H1 (cell line): ENCODE data around the gene NOTCH2. TPM values are rescaled to one million over a fixed set of nuclear protein-coding genes. Genes with fewer than 3 reads are reported as not detected.

ENCODE experiments used
- CTCF ChIA-PET: fragments of 300-600 bp; sonication (Branson Sonifier 250); formaldehyde crosslinking; loops from one replicate; lab custom pipeline; 2021; ENCODE audit not compliant: partially characterized antibody; lab: Charles Lee
- POLR2A ChIA-PET: fragments of 300-600 bp; sonication (Branson Sonifier 250); formaldehyde crosslinking; loops from one replicate; lab custom pipeline; 2021; ENCODE audit warnings: inconsistent platforms; ENCODE audit not compliant: partially characterized antibody; lab: Charles Lee
- DNase-seq, 2 experiments: peaks; one replicate each; pipeline versions ENCODE4 v3.0.0 to v3.0.0-alpha.2; 2010 to 2022; ENCODE audit warnings: low spot score in 2 of 2, low read depth in 1 of 2, mixed read lengths in 1 of 2
- FAIRE-seq: peaks from 2 replicates; lab custom pipeline; 2011; peaks lifted over from hg19 to GRCh38; lab: Jason Lieb, UNC
- H2AFZ ChIP-seq: 2 replicates; pipeline ENCODE4 v1.8.1; 2012; ENCODE audit warnings: low read length, inconsistent platforms
- H2AK5ac ChIP-seq: 2 replicates; pipeline ENCODE4 v1.6.1; 2013; ENCODE audit warnings: low read depth, low read length
- H2BK120ac ChIP-seq: replicated peaks from 2 replicates; pipeline ENCODE3; 2013; ENCODE audit warnings: low read depth, low read length, inconsistent platforms
- H2BK12ac ChIP-seq: 2 replicates; pipeline ENCODE4 v1.6.1; 2013; ENCODE audit warnings: low read depth, low read length
- H2BK15ac ChIP-seq: 2 replicates; pipeline ENCODE4 v1.6.1; 2013; ENCODE audit warnings: low read length
- H2BK20ac ChIP-seq: 2 replicates; pipeline ENCODE4 v1.6.1; 2013; ENCODE audit warnings: low read length
- H2BK5ac ChIP-seq: 2 replicates; pipeline ENCODE4 v1.6.1; 2013; ENCODE audit warnings: low read depth, low read length
- H3K14ac ChIP-seq: 2 replicates; pipeline ENCODE4 v1.6.1; 2013; ENCODE audit warnings: inconsistent platforms; ENCODE audit not compliant: insufficient read length
- H3K18ac ChIP-seq: 2 replicates; pipeline ENCODE4 v1.6.1; 2013; ENCODE audit warnings: low read length; ENCODE audit errors: extremely low read depth
- H3K23ac ChIP-seq: 2 replicates; pipeline ENCODE4 v1.6.1; 2013; ENCODE audit warnings: inconsistent platforms; ENCODE audit not compliant: insufficient read length
- H3K23me2 ChIP-seq: 2 replicates; pipeline ENCODE4 v1.6.1; 2013; ENCODE audit warnings: low read depth, low read length
- H3K27ac ChIP-seq: 2 replicates; pipeline ENCODE4 v1.6.1; 2011; ENCODE audit warnings: low read depth, low read length, inconsistent platforms
- H3K27me3 ChIP-seq, 4 experiments: replicated peaks in 1 of 4; 1 replicate in 1 of 4; 2 replicates in 3 of 4; pipeline versions ENCODE4 v1.6.1 to v1.8.1; 2011 to 2013; ENCODE audit warnings: low read length in 3 of 4, mild to moderate bottlenecking in 3 of 4, inconsistent platforms in 2 of 4, mixed read lengths in 2 of 4, moderate library complexity in 1 of 4; ENCODE audit not compliant: control insufficient read depth in 3 of 4, insufficient read depth in 3 of 4; ENCODE audit errors: extremely low read depth in 1 of 4
- H3K36me3 ChIP-seq, 4 experiments: 2 replicates each; pipeline versions ENCODE4 v1.6.1 to v1.8.1; 2011 to 2013; ENCODE audit warnings: mild to moderate bottlenecking in 4 of 4, low read length in 3 of 4, moderate library complexity in 2 of 4, control low read depth in 1 of 4, inconsistent platforms in 1 of 4; ENCODE audit not compliant: insufficient read depth in 4 of 4, control insufficient read depth in 2 of 4
- H3K4ac ChIP-seq: replicated peaks from 2 replicates; pipeline ENCODE3; 2013; ENCODE audit warnings: low read length, low read depth, mixed read lengths, inconsistent platforms; ENCODE audit not compliant: insufficient read length
- H3K4me1 ChIP-seq, 4 experiments: replicated peaks in 1 of 4; 1 replicate in 1 of 4; 2 replicates in 3 of 4; pipeline versions ENCODE4 v1.6.1 to v1.8.1; 2011 to 2013; ENCODE audit warnings: low read length in 3 of 4, inconsistent platforms in 2 of 4, mixed read lengths in 1 of 4; ENCODE audit not compliant: insufficient read depth in 4 of 4, control insufficient read depth in 3 of 4
- H3K4me2 ChIP-seq, 2 experiments: 2 replicates each; pipeline versions ENCODE4 v1.6.1 to v1.8.1; 2011 to 2013; ENCODE audit warnings: low read depth in 2 of 2, low read length in 2 of 2, control low read depth in 1 of 2, inconsistent platforms in 1 of 2, mild to moderate bottlenecking in 1 of 2; ENCODE audit not compliant: insufficient read depth in 1 of 2
- H3K4me3 ChIP-seq, 4 experiments: fragments of 200-600, 300-600 bp in 1 of 4; sonication (generic), shearing (Covaris generic), sonication (Bioruptor Twin) in 1 of 4; 2 replicates each; pipeline versions ENCODE4 v1.5.1 to v1.8.1; 2011 to 2016; ENCODE audit warnings: low read length in 4 of 4, low read depth in 3 of 4, control low read depth in 2 of 4, inconsistent platforms in 2 of 4, mild to moderate bottlenecking in 2 of 4, mixed read lengths in 1 of 4, moderate library complexity in 1 of 4; ENCODE audit not compliant: insufficient read depth in 2 of 4; ENCODE audit errors: extremely low read depth in 1 of 4
- H3K56ac ChIP-seq: replicated peaks from 2 replicates; pipeline ENCODE3; 2013; ENCODE audit warnings: low read depth, mild to moderate bottlenecking, mixed read lengths, low read length, inconsistent platforms; ENCODE audit not compliant: insufficient read length
- H3K79me1 ChIP-seq: 2 replicates; pipeline ENCODE4 v1.6.1; 2013; ENCODE audit warnings: low read depth, low read length, control low read depth
- H3K79me2 ChIP-seq, 2 experiments: 2 replicates each; pipeline versions ENCODE4 v1.6.1 to v1.8.1; 2012 to 2013; ENCODE audit warnings: low read length in 2 of 2, mild to moderate bottlenecking in 2 of 2, inconsistent platforms in 1 of 2; ENCODE audit not compliant: insufficient read depth in 2 of 2, control insufficient read depth in 1 of 2
- H3K9ac ChIP-seq, 4 experiments: replicated peaks in 1 of 4; 1 replicate in 1 of 4; 2 replicates in 3 of 4; pipeline versions ENCODE4 v1.6.1 to v1.8.1; 2011 to 2013; ENCODE audit warnings: low read depth in 3 of 4, low read length in 3 of 4, control low read depth in 2 of 4, mild to moderate bottlenecking in 2 of 4, moderate library complexity in 2 of 4, inconsistent platforms in 1 of 4; ENCODE audit errors: extremely low read depth in 1 of 4
- H3K9me3 ChIP-seq, 2 experiments: 2 replicates each; pipeline versions ENCODE4 v1.6.1 to v1.8.1; 2012 to 2013; ENCODE audit warnings: mild to moderate bottlenecking in 2 of 2, moderate library complexity in 2 of 2, control low read depth in 1 of 2, inconsistent platforms in 1 of 2, low read depth in 1 of 2, low read length in 1 of 2, mixed read lengths in 1 of 2; ENCODE audit not compliant: insufficient read depth in 2 of 2
- H4K20me1 ChIP-seq, 2 experiments: replicated peaks in 1 of 2; 2 replicates each; pipeline versions ENCODE3 to v1.8.1; 2011 to 2013; ENCODE audit warnings: inconsistent platforms in 2 of 2, low read length in 2 of 2, mild to moderate bottlenecking in 1 of 2; ENCODE audit not compliant: insufficient read depth in 2 of 2, control insufficient read depth in 1 of 2
- H4K5ac ChIP-seq: 2 replicates; pipeline ENCODE4 v1.6.1; 2013; ENCODE audit warnings: low read length, low read depth, mixed read lengths, inconsistent platforms; ENCODE audit not compliant: insufficient read length
- H4K8ac ChIP-seq: 2 replicates; pipeline ENCODE4 v1.8.0; 2013; ENCODE audit warnings: mild to moderate bottlenecking, moderate library complexity, low read length, inconsistent platforms; ENCODE audit not compliant: insufficient read depth; ENCODE audit errors: extremely low read depth
- H4K91ac ChIP-seq: replicated peaks from 2 replicates; pipeline ENCODE3; 2013; ENCODE audit warnings: low read length, mixed read lengths, inconsistent platforms; ENCODE audit not compliant: insufficient read length
- BCL11A ChIP-seq, 2 experiments: IDR thresholded peaks; one replicate each; pipeline ENCODE4 v1.6.1; 2011; ENCODE audit warnings: low read depth in 2 of 2, low read length in 2 of 2, mild to moderate bottlenecking in 2 of 2
- CBX8 ChIP-seq: fragments of 300-800, 300-1000 bp; sonication (generic); IDR thresholded peaks from 2 replicates; pipeline ENCODE4 v1.7.1; 2016; ENCODE audit warnings: low read depth, low read length, borderline replicate concordance
- CEBPB ChIP-seq: IDR thresholded peaks from 2 replicates; pipeline ENCODE4 v1.6.1; 2012; ENCODE audit warnings: low read depth, low read length
- EP300 ChIP-seq, 2 experiments: IDR thresholded peaks; 1 replicate in 1 of 2; 2 replicates in 1 of 2; pipeline ENCODE4 v1.6.1; 2011 to 2012; ENCODE audit warnings: low read depth in 2 of 2, low read length in 2 of 2, mild to moderate bottlenecking in 2 of 2, borderline replicate concordance in 1 of 2, inconsistent platforms in 1 of 2, moderate library complexity in 1 of 2
- PHF8 ChIP-seq: fragments of 200-600 bp; sonication (generic); conservative IDR thresholded peaks from 2 replicates; pipeline ENCODE4 v1.7.1; 2012; ENCODE audit warnings: low read depth, mild to moderate bottlenecking, inconsistent platforms, low read length, moderate library complexity
- POLR2A ChIP-seq, 2 experiments: IDR thresholded peaks; 1 replicate in 1 of 2; 2 replicates in 1 of 2; pipeline ENCODE4 v1.6.1; 2011; ENCODE audit warnings: low read depth in 2 of 2, low read length in 2 of 2, mild to moderate bottlenecking in 2 of 2; ENCODE audit errors: control extremely low read depth in 1 of 2
- SIX5 ChIP-seq: IDR thresholded peaks from 2 replicates; pipeline ENCODE4 v1.6.1; 2011; ENCODE audit warnings: mild to moderate bottlenecking, low read depth, low read length
- TEAD4 ChIP-seq: IDR thresholded peaks from 2 replicates; pipeline ENCODE4 v1.6.1; 2012; ENCODE audit warnings: low read depth, low read length, inconsistent platforms, mixed read lengths
- polyA plus RNA-seq, 7 experiments: library from polyadenylated mRNA; depleted of rRNA in 3 of 7; stranded (reverse) in 5 of 7; unstranded in 2 of 7; fragments of >200 nt in 5 of 7; fragments of 200-250 nt in 2 of 7; gene quantifications; 1 replicate in 5 of 7; 2 replicates in 1 of 7; 4 replicates in 1 of 7; pipeline versions ENCODE4 v1.2.1 to v1.2.3, GENCODE V29; 2011 to 2013; ENCODE audit warnings: missing spikeins in 2 of 7, mixed read lengths in 2 of 7
- total RNA-seq: library from RNA; stranded (reverse); fragmentation: NEBNext Ultra II Directional; extraction: Animal tissue kit (Norgen Biotek cat#: 25700); gene quantifications from 2 replicates; pipeline ENCODE4 v1.2.1, GENCODE V29; 2021

The NOTCH2 gene
- total and polyA plus RNA-seq, 2 of the 8 experiments (the other 6 are each of a cell fraction or from before 2014, with no cell fraction given): 17.7 to 63.0 TPM

- Histone ChIP-seq H3K9me3 (no peaks in the 10 kb centered on the region), H3K27ac (no peak overlapping the region), H3K4me2 (no peak overlapping the region), H3K23ac (no peak overlapping the region), H3K4ac (no peak overlapping the region), H2BK12ac (no peak overlapping the region), H3K23me2 (no peaks in the 10 kb centered on the region), H2BK120ac (no peak overlapping the region), H3K18ac (no peak overlapping the region), H3K56ac (no peak overlapping the region), H3K79me1 (no peaks in the 10 kb centered on the region), H4K8ac (no peak overlapping the region), H2AK5ac (no peak overlapping the region), H3K79me2 (no peaks in the 10 kb centered on the region), H3K14ac (no peak overlapping the region), H4K91ac (no peak overlapping the region), H3K4me3 (no peak overlapping the region), H4K5ac (no peak overlapping the region), H3K9ac (no peak overlapping the region), H4K20me1 (no peaks in the 10 kb centered on the region), H2BK5ac (no peak overlapping the region), H2BK20ac (no peak overlapping the region), H3K36me3 (no peaks in the 10 kb centered on the region), H3K4me1 (no peaks in the 10 kb centered on the region), H2AFZ (no peak overlapping the region), H3K27me3 (no peaks in the 10 kb centered on the region; a peak in 1 of 7 replicates), H2BK15ac (no peak overlapping the region)
- DNase-seq (no peak), FAIRE-seq (no peak)
- ChIA-PET CTCF (interaction anchor here (1.2 kb wide), 1 partner anchor 81 kb away, joined by 3 read pairs; no protein-coding TSS in a partner anchor), POLR2A (no interaction called here)
- TF ChIP-seq CBX8 (no peak), PHF8 (no peak), EP300 (IDR thresholded peaks at IDR 0.05; ENCODE audit: borderline replicate concordance in 1 of 2, low read depth in 2 of 2, low read length in 2 of 2) (no peak), CEBPB (no peak), TEAD4 (no peak), POLR2A (IDR thresholded peaks at IDR 0.05; ENCODE audit: control extremely low read depth in 1 of 2, low read depth in 2 of 2, low read length in 2 of 2) (no peak), SIX5 (no peak), BCL11A (IDR thresholded peaks at IDR 0.05; ENCODE audit: low read depth in 2 of 2, low read length in 2 of 2) (no peak)
Measured at GRCh38 chr1:119903443-119903835, 166.0 kb downstream of the NOTCH2 start.
